ENCODE data around the gene GJB6.

DNA sequence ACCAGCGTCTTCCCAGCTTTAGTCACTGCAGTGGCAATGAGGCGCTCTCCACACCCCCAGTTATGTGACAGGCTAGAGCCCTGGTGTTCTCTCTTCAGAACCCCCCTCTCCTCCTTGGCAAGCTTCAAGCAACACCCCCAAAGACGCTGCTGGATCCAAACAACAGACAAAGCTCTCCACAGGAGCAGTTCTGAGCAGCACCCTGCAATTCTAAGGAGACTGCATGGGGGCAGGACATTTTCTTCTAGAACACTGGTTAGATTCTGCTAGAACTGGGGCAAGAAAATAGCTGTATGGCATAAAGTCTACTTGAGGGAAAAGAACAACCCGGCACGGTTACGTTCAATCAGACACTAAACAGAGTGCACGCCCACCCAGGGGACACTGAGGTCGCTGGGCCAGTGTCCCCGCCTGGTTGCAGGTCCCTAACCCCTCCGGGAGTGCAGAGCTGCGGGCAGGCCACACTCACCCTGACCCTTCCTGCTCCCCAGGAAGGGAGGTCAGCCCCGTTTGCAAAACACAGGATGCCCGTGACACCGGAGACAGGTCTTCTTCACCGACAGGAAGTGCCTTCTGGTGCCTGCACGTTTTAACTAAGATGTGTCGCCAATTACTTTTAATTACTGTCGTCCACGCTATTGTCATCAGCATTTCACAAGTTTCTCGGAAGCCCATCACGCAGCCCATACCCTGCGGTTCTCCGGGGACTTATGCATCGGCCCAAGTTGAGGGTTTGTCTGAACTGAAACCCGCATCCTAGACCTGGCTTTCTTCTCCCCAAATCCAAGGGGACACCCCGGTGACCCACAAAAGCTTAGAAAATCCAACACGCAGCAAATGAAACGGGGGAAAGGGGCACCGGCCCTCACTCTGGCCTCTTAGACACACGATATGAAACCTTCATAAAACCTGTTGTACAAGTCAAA, 943 bp downstream of the GJB6 start:
- TF ChIP-seq POLR2A (IDR thresholded peaks at IDR 0.05; ENCODE audit: low read depth, low read length) (no peak), TAF1 (IDR thresholded peaks at IDR 0.05; ENCODE audit: low read depth, low read length) (no peak), POLR2AphosphoS5 (IDR thresholded peaks at IDR 0.05; ENCODE audit: low read depth, low read length) (no peak), PAX5 (IDR thresholded peaks at IDR 0.05; ENCODE audit: insufficient read depth, low read length, severe bottlenecking) (no peak)
